ENCODE data around the gene FYB1. TPM values are rescaled to one million over a fixed set of nuclear protein-coding genes. Genes with fewer than 3 reads are reported as not detected.
"Not testable (repeated sequence)": the region's sequence is repeated elsewhere in the genome, so short reads cannot be mapped to it uniquely, and the experiment has no call there.

Gene FYB1
- total RNA-seq, 1 experiment from 2014 or later, result not detected

- Histone ChIP-seq H3K9me3 (replicated peaks) (no peaks in the 10 kb centered on the region), H3K36me3 (no peaks in the 10 kb centered on the region), H3K4me1 (no peaks in the 10 kb centered on the region), H3K27me3 (no peaks in the 10 kb centered on the region; the same call in 1 of the 2 replicates), H3K27ac (no peak overlapping the region), H3K4me3 (no peak overlapping the region)
- no peak for DNase-seq
Observed at GRCh38 chr5:39238366-39239105, 19.2 kb upstream of the FYB1 start.

- Histone ChIP-seq H3K4me3 (no peak overlapping the region), H3K9me3 (replicated peaks) (no peaks in the 10 kb centered on the region), H3K36me3 (no peaks in the 10 kb centered on the region), H3K27me3 (no peaks in the 10 kb centered on the region; the same call in 1 of the 2 replicates), H3K4me1 (no peaks in the 10 kb centered on the region), H3K27ac (no peak overlapping the region)
- no peak for DNase-seq
Observed at GRCh38 chr5:39236718-39237117, 17.4 kb upstream of the FYB1 start.

GRCh38 chr5:39235648-39236047, 16.3 kb upstream of the FYB1 start:
- Histone ChIP-seq H3K27me3 (no peaks in the 10 kb centered on the region; the same call in 1 of the 2 replicates), H3K27ac (no peak overlapping the region), H3K36me3 (no peaks in the 10 kb centered on the region), H3K9me3 (replicated peaks) (no peaks in the 10 kb centered on the region), H3K4me1 (no peaks in the 10 kb centered on the region), H3K4me3 (no peak overlapping the region)
- no peak for DNase-seq

- not testable (repeated sequence) for H3K9me3 ChIP-seq (replicated peaks); H3K36me3 ChIP-seq; H3K27ac ChIP-seq; H3K4me3 ChIP-seq; H3K27me3 ChIP-seq; H3K4me1 ChIP-seq; DNase-seq
Observed at GRCh38 chr5:39234494-39234893, 15.1 kb upstream of the FYB1 start.

GRCh38 chr5:39233783-39234182, 14.4 kb upstream of the FYB1 start:
- H3K4me3 ChIP-seq, result no peak overlapping the region
- no peaks in the 10 kb centered on the region for H3K9me3 ChIP-seq (replicated peaks)
- no peaks in the 10 kb centered on the region for H3K36me3 ChIP-seq
- no peaks in the 10 kb centered on the region for H3K4me1 ChIP-seq
- no peak overlapping the region for H3K27ac ChIP-seq
- DNase-seq, result no peak
- no peaks in the 10 kb centered on the region; the same call in 1 of the 2 replicates for H3K27me3 ChIP-seq

GRCh38 chr5:39231705-39232525, 12.6 kb upstream of the FYB1 start:
- no peak overlapping the region for H3K27ac ChIP-seq
- H3K27me3 ChIP-seq, result no peaks in the 10 kb centered on the region
- H3K4me3 ChIP-seq, result no peak overlapping the region
- no peaks in the 10 kb centered on the region for H3K9me3 ChIP-seq (replicated peaks)
- no peaks in the 10 kb centered on the region for H3K36me3 ChIP-seq
- DNase-seq, result no peak
- no peaks in the 10 kb centered on the region for H3K4me1 ChIP-seq

GRCh38 chr5:39228596-39228995, 9.2 kb upstream of the FYB1 start:
- Histone ChIP-seq H3K36me3 (no peaks in the 10 kb centered on the region), H3K4me1 (no peaks in the 10 kb centered on the region), H3K27me3 (no peaks in the 10 kb centered on the region), H3K27ac (no peak overlapping the region), H3K4me3 (no peak overlapping the region), H3K9me3 (replicated peaks) (no peaks in the 10 kb centered on the region)
- DNase-seq, result no peak

GRCh38 chr5:39226558-39226957, 7.2 kb upstream of the FYB1 start:
- H3K4me1 ChIP-seq, result no peaks in the 10 kb centered on the region
- no peaks in the 10 kb centered on the region for H3K27me3 ChIP-seq
- no peaks in the 10 kb centered on the region for H3K36me3 ChIP-seq
- no peaks in the 10 kb centered on the region for H3K9me3 ChIP-seq (replicated peaks)
- H3K4me3 ChIP-seq, result no peak overlapping the region
- H3K27ac ChIP-seq, result no peak overlapping the region
- no peak for DNase-seq

- no peak for DNase-seq
- Histone ChIP-seq H3K36me3 (no peaks in the 10 kb centered on the region), H3K27me3 (no peaks in the 10 kb centered on the region), H3K4me3 (no peak overlapping the region), H3K4me1 (no peaks in the 10 kb centered on the region), H3K27ac (no peak overlapping the region), H3K9me3 (replicated peaks) (no peaks in the 10 kb centered on the region)
Observed at GRCh38 chr5:39226100-39226451, 6.7 kb upstream of the FYB1 start.

- Histone ChIP-seq H3K4me1 (no peaks in the 10 kb centered on the region), H3K27me3 (no peaks in the 10 kb centered on the region), H3K27ac (no peak overlapping the region), H3K36me3 (no peaks in the 10 kb centered on the region), H3K9me3 (replicated peaks) (no peaks in the 10 kb centered on the region), H3K4me3 (no peak overlapping the region)
- no peak for DNase-seq
Observed at GRCh38 chr5:39225405-39226099, 6.2 kb upstream of the FYB1 start.

GRCh38 chr5:39224196-39224761, 4.9 kb upstream of the FYB1 start:
- Histone ChIP-seq H3K36me3 (no peaks in the 10 kb centered on the region), H3K4me3 (no peak overlapping the region), H3K27me3 (no peaks in the 10 kb centered on the region), H3K9me3 (replicated peaks) (no peaks in the 10 kb centered on the region), H3K27ac (no peak overlapping the region), H3K4me1 (no peaks in the 10 kb centered on the region)
- no peak for DNase-seq

- no peaks in the 10 kb centered on the region for H3K9me3 ChIP-seq (replicated peaks)
- no peaks in the 10 kb centered on the region for H3K4me1 ChIP-seq
- DNase-seq, result no peak
- no peaks in the 10 kb centered on the region for H3K27me3 ChIP-seq
- H3K4me3 ChIP-seq, result no peak overlapping the region
- no peak overlapping the region for H3K27ac ChIP-seq
- H3K36me3 ChIP-seq, result no peaks in the 10 kb centered on the region
Observed at GRCh38 chr5:39223565-39224156, 4.3 kb upstream of the FYB1 start.

- not testable (repeated sequence) for H3K4me3 ChIP-seq, H3K27me3 ChIP-seq
Observed at GRCh38 chr5:39221671-39222070, 2.3 kb upstream of the FYB1 start.

GRCh38 chr5:39220280-39221030, 1.1 kb upstream of the FYB1 start:
- DNase-seq, result no peak
- Histone ChIP-seq H3K27me3 (no peaks in the 10 kb centered on the region), H3K4me3 (no peak overlapping the region), H3K9me3 (replicated peaks) (no peaks in the 10 kb centered on the region), H3K36me3 (no peaks in the 10 kb centered on the region), H3K27ac (no peak overlapping the region), H3K4me1 (no peaks in the 10 kb centered on the region)

More at GRCh38 chr5:39221671-39222070, 2.3 kb upstream of the FYB1 start:
- not testable (repeated sequence) for H3K27ac ChIP-seq; H3K4me1 ChIP-seq; H3K36me3 ChIP-seq; H3K9me3 ChIP-seq (replicated peaks); DNase-seq

Measured in SJCRH30 (cell line).